NCI-H1694 treated with DMSO at 0.1 percent for 48 hours (cell line): ENCODE data around the gene SLC35G2.
"Not testable (repeated sequence)": the region's sequence is repeated elsewhere in the genome, so short reads cannot be mapped to it uniquely, and the experiment has no call there.

Experiments
- DNase-seq: peaks from one replicate; lab custom pipeline; 2025; lab: John Stamatoyannopoulos, UW

The SLC35G2 gene

DNA sequence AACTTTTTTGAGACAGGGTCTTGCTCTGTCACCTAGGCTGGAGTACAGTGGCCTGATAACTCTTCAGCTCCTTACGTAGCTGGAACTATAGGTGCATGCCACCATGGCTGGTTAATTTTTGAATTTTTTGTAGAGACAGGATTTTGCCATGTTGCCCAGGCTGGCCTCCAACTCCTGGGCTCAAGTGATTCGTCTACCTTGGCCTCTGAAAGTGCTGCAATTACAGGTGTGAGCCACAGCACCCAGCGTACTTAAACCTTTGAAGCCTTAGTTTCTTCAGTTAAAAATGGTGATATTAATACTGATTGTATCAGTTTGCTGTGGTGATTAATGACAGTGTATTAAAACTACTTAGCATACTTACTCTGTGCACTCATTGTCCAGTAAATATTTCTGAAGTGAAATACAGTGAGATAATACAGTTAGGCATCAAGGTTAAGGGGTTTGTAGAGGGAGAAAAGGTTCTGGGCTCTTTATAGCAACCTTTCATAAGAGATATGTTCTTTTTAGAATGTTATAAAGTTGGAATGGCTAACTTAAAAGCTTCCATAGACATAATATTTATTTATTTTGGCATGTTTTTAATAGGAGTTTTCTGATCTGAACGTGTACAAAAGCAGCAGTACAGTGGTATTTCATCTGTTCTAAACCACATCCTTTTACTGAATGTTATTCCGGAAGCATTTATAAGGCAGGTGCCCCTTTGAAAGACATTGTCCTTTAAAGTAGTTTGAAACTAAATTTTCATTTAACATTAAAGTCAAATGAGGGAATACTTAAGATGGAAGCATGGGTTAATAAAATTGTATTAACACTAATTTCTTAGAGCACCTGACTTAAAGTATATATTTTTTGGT, 66.7 kb downstream of the SLC35G2 start:
- DNase-seq, result no peak

DNA sequence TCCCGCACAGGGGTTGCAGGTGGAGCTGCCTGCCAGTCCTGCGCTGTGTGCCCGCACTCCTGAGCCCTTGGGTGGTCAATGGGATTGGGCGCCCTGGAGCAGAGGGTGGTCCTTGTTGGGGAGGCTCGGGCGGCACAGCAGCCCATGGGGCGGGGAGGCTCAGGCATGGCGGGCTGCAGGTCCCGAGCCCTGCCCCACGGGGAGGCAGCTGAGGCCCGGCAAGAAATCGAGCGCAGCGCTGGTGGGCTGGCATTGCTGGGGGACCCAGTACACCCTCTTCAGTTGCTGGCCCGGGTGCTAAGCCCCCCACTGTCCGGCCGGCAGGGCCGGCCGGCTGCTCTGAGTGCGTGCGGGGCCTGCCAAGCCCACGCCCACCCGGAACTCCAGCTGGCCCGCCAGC, 71.0 kb downstream of the SLC35G2 start:
- no peak for DNase-seq

DNA sequence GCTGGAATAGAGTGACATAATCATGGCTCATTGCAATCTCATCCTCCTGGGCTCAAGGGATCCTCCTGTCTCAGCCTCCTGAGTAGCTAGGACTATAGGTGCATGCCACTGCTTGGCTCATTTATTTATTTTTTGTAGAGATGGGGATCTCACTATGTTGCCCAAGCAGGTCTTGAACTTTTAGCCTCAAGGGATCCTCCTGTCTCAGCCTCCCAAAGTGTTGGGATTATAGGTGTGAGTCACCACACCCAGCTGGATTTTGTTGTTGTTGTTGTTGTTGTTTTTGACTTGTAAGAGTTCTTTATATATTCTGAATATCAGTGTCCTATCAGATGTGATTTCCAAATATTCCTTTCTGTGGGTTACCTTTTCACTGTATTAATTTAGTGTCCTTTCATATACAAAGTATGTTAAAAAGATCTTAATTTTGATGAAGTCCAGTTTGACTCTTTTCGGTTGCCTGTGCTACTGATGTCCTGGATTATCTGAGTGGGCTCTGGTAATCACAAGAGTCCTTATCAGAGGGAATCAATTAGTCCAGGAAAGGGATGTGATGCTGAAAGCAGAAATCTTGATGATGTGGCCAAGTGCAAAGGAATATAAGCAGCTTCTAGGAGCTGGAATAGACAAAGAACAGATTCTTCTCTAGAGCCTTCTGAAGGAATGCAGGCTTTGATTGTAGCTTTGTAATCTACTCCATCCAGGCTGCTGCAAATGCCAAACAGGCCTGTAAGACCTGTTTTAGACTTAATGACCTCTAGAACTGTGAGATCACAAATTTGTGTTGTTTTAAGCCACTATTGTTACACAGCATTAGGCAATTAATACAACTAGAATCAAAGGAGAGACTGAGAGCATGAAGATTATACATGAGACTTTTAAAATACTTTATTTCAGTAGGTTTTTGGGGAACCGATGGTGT, 73.3 kb downstream of the SLC35G2 start:
- DNase-seq, result no peak

DNA sequence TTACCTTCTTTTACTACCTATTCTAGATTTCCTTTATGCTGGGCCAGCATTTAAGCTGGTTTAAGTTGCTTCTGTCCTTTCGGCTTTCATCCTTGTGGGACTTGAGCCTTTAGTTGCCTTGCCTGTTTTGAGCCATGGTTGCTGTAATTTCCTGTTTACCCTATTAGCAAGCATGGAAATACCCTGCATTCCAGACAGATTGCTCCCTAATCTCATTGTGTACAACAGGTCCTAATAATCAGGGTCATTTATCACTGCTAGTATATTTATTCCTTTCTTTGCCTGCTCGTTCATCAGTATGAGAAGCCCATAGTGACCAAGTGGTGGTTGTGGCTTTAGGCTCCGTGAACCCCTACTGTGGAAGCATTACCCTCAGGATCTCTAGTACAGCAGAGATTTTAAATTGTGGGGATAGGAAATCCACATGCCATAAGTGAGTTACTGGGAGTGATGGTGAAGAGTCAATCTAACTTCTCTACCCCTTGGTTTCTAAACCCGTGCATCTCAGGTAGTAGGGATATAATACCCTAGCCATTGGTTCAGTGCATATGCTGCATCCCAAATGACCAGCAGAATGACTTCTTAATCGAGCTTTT, 75.0 kb downstream of the SLC35G2 start:
- DNase-seq, result no peak

DNA sequence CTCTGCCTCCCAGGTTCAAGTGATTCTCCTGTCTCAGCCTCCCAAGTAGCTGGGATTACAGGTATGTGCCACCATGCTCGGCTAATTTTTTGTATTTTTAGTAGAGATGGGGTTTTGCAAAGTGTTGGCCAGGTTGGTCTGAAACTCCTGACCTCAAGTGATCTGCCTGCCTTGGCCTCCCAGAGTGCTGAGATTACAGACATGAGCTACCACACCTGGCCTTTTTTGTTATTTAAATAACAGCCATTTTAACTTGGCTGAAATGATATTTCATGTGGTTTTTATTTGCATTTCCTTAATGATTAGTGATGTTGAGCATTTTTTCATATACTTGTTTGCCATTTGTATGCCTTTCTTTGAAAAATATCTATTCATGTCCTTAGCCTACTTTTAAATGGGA, 78.2 kb downstream of the SLC35G2 start:
- DNase-seq, result not testable (repeated sequence)

DNA sequence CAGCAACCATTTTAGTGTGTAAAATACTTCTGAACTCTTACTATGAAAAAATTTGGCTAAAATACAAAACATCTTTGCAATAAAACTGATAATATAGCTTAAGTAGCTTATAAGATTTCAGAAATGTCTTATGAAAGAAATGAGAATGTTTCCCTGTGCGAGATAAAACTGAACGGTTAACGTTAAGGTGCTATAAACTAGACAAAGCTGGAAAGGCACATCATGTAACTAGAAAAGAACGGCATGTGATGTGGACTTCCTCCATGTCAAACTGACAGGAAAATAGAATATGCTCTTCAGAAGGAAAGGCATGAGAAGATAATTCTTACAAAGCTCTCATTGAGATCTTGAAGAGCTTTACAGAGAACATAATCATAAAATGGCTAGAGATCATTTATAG, 79.6 kb downstream of the SLC35G2 start:
- no peak for DNase-seq

DNA sequence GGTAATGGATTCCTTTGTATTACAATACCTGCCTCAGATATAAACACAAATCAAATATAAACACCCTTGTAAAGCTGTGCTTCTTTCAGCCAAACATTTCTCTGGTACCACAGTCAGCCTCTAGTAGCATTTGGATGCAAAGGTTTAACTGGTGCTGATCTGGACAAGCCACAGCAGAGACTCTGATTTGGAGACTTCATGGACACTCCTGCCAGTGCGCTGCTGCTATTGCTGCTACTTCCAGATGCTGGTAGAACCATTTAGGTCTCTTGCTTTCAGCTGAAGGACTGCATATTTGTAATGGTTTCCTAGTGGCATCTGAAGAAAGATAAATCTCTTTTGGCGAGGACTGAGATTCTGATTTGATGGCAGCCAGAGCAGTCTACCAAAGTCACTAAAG, 80.0 kb downstream of the SLC35G2 start:
- no peak for DNase-seq

DNA sequence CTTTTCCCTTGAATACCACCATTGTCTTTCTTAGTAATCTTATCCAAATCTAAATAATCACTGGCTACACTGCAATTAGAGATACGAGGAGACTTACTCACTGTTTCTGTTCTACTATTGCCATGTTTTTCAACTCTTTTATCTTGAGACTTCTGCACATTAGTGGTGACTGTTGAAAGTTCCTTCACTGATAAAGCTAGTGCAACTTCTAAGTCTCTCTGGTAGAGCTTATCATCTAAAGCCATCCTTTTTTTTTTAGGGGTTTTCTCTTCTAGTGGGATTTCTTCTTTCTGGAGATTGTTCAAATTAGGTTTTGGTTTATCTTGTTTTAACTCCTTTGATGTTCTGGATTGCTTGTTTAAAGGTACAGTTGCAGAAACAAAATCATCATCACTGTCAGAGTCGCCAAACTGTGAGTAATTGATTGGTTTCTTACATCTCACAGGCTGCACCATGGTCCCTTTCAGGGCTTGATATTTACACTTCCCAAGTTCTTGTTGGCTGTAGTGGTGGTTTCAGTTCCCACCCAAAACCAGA, 80.8 kb downstream of the SLC35G2 start:
- no peak for DNase-seq

DNA sequence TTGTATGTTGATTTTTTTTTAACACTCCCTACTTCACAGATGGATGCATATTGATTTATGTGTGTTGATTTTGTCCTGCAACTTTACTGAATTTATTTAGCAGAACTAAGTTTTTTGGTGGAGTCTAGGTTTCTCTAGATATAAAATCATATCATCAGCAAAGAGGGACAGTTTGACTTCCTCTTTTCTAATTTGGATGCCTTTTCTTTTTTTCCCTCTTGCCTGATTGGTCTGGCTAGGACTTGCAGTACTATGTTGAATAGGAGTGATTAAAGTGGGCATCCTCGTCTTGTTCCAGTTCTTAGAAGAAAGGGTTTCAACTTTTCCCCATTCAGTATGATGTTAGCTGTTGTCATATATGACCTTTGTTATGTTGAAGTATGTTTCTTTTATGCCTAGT, 81.8 kb downstream of the SLC35G2 start:
- not testable (repeated sequence) for DNase-seq

DNA sequence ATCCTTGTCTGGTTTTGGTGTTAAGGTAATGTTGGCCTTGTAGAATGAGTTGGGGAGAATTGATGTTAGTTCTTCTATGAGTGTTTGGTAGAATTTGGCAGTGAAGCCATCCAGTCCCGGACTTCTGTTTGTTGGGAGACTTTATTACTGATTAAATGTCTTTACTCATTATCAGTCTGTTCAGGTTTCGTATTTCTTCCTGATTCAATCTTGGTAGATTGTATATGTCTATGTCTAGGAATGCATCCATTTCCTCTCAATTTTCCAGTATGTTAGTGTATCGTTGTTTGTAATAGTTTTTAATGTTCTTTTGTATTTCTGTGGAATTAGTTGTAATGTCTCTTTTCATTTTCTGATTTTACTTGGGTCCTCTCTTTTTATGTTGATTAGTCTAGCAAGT, 82.5 kb downstream of the SLC35G2 start:
- DNase-seq, result no peak

DNA sequence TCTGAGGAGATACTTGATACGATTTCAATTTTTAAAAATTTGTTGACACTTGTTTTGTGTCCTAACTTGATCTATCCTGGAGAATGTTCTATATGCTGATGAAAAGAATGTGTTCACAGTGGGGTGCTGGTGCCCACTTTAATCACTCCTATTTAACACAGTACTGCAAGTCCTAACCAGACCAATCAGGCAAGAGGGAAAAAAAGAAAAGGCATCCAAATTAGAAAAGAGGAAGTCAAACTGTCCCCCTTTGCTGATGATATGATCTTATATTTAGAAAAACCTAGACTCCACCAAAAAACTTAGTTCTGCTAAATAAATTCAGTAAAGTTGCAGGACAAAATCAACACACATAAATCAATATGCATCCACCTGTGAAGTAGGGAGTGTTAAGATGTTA, 83.6 kb downstream of the SLC35G2 start:
- not testable (repeated sequence) for DNase-seq

DNA sequence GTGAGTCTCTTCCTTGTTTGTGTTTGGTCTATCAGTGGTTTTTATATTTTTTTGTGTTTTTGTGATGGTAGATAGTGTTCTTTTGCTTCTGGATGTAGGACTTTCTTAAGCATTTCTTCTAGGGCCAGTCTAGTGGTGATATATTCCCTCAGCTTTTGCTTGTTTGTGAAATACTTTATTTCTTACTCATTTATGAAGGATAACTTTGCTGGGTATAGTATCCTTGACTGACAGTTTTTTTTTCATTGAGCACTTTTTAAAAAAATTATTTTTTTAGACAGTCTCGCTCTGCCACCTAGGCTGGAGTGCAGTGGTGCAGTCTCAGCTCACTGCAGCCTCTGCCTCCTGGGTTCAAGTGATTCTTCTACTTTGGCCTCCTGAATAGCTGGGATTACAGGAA, 85.0 kb downstream of the SLC35G2 start:
- DNase-seq, result no peak

DNA sequence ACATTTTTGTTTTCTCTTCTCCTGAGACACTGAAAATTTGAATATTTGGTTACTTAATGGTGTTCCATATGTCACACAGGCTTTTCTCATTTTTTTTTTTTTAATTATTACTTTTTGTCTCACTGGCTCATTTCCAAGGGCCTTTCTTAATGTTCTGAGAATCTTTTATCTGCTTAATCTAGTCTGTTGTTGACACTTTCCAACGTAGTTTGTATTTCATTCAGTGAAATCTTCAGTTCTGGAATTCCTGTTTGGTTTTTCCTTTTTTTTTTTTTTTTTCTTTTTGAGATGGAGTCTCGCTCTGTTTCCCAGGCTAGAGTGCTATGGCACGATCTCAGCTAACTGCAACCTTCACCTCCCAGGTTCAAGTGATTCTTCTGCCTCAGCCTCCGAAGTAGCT, 85.8 kb downstream of the SLC35G2 start:
- DNase-seq, result no peak
